Muscle of back (tissue), 13 donors: Measurements from ENCODE around the gene NFAT5. TPM values are rescaled to one million over a fixed set of nuclear protein-coding genes. Genes with fewer than 3 reads are reported as not detected.
A peak's percentile ranks its signal among the peaks of the same experiment; 100 is the strongest.
"Not testable (repeated sequence)": the region's sequence is repeated elsewhere in the genome, so short reads cannot be mapped to it uniquely, and the experiment has no call there.

Experiments used
- DNase-seq, 3 donors: peaks; one replicate each; pipeline versions ENCODE4 v3.0.0 to v3.0.0-alpha.2; 2013
- long read RNA-seq, 9 donors: transcript quantifications; one replicate each; lab custom pipeline, GENCODE V29; 2026
- polyA plus RNA-seq, 10 donors: library from polyadenylated mRNA; unstranded; fragments of 120-200 nt; gene quantifications; one replicate each; pipeline ENCODE4 v1.2.1, GENCODE V29; 2013; ENCODE audit not compliant: insufficient read length in 10 of 10

Gene NFAT5, protein sequence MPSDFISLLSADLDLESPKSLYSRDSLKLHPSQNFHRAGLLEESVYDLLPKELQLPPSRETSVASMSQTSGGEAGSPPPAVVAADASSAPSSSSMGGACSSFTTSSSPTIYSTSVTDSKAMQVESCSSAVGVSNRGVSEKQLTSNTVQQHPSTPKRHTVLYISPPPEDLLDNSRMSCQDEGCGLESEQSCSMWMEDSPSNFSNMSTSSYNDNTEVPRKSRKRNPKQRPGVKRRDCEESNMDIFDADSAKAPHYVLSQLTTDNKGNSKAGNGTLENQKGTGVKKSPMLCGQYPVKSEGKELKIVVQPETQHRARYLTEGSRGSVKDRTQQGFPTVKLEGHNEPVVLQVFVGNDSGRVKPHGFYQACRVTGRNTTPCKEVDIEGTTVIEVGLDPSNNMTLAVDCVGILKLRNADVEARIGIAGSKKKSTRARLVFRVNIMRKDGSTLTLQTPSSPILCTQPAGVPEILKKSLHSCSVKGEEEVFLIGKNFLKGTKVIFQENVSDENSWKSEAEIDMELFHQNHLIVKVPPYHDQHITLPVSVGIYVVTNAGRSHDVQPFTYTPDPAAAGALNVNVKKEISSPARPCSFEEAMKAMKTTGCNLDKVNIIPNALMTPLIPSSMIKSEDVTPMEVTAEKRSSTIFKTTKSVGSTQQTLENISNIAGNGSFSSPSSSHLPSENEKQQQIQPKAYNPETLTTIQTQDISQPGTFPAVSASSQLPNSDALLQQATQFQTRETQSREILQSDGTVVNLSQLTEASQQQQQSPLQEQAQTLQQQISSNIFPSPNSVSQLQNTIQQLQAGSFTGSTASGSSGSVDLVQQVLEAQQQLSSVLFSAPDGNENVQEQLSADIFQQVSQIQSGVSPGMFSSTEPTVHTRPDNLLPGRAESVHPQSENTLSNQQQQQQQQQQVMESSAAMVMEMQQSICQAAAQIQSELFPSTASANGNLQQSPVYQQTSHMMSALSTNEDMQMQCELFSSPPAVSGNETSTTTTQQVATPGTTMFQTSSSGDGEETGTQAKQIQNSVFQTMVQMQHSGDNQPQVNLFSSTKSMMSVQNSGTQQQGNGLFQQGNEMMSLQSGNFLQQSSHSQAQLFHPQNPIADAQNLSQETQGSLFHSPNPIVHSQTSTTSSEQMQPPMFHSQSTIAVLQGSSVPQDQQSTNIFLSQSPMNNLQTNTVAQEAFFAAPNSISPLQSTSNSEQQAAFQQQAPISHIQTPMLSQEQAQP (N-terminal part only)
- polyA plus RNA-seq = 10 to 100 TPM; 10.3 to 22.7 (median 15.5) TPM
- long read RNA-seq, donor 1 = 0 reads
- long read RNA-seq, donor 2 = 0 reads
- long read RNA-seq, donor 3 = 0 reads
- long read RNA-seq, donor 4 = 0 reads
- long read RNA-seq, donor 5, partial matches to known transcripts = 5 of 5 reads
- long read RNA-seq, donor 5, other reads (novel, unspliced or antisense) = 0 of 5 reads
- long read RNA-seq, donor 6 = 0 reads
- long read RNA-seq, donor 7, partial matches to known transcripts = 26 of 27 reads
- long read RNA-seq, donor 7, other reads (novel, unspliced or antisense) = 0 of 27 reads
- long read RNA-seq, donor 8 = 0 reads
- long read RNA-seq, donor 9 = 0 reads

DNA sequence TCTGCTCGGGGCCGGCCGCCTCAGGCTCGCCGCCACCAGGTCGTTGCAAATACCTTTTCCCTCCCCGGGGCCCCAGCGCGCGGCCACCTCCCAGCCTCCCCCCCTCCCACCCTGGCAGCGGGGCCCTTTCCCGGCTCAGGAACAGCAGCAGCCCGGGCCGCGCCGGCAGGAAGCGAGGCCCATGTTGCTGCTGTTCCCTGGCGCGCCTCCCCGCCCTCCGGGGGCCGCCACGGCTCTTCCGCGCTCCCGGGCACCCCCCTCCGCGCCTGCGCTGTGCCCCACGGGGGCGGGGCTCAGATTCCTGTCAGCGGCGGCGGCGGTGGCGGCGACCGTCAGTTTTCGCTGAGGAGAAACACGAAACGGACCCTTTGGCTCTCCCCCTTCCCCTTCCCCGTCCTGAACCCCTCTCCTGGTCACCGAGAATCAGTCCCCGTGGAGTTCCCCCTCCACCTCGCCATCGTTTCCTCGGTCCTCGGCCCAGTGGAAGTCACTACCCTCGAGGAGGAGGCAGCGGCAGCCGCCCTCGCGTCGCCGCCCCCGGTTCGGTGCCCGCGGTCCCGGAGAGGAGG is at the start of gene NFAT5:
TSS of gene NFAT5 (plus strand) at position 296 of the 569 bp plus-strand sequence. CDS start 336 bp downstream, outside the sequence.
- DNase-seq = peak; percentile 90 to 97 (median 94)

DNA sequence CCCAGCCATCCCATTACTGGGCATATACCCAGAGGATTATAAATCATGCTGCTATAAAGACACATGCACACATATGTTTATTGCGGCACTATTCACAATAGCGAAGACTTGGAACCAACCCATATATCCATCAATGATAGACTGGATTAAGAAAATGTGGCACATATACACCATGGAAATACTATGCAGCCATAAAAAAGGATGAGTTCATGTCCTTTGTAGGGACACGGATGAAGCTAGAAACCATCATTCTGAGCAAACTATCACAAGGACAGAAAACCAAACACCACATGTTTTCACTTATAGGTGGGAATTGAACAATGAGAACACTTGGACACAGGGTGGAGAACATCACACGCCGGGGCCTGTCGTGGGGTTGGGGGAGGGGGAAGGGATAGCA is 47.9 kb upstream of the NFAT5 start:
- DNase-seq = not testable (repeated sequence)

DNA sequence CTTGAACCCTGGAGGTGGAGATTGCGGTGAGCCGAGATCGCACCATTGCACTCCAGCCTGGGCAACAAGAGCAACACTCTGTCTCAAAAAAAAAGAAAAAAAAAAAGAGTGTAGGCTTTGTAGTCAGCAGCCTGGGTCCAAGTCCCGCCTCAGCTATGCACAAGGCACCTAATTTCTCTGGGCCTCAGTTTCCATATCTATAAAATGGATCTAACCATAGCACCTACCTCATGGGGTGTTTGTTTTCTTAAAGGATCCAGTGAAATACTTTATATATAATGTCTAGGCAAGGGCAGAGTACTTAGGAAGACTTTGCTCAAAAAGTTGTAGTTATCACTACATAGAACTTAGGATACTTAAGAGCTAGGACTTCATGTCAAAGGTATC is 45.4 kb upstream of the NFAT5 start:
- DNase-seq = no peak

DNA sequence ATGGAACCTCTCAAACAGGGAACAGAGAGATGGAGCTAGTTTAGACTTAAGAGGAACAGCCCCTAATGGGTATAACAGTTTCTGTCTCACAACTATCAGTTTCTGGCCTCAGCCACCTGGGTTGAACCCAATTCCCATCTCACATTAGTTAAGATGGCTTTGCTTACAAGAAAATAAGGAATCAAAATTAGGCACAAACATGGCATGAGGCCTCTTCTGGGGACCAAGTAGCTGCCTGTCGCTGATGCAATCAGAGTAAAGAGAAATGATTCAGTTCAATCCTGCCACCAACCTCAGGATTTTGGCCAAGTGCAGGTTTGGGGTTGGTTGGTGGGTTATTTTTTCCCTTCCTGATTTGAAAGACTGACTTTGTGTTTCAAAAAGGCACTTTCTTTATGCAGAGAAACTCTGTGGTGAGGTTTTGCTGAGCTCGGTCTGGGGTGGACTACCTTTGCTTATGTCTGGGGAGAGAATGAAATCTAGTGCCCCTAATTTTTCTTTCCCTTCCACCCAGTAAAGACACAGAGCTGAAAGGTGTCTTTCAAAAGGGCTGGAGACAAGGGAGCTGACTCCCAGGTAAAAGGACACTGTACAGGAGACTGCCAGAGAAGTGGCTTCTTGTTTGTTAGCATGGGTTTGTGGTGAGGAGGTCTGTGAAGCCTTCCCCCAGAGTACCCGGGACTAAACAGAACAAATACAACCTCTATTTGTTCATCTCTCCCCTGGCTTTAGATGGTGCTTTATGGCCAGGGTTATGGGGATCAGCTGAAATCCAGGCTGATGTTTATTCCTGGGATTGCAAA is 44.8 kb upstream of the NFAT5 start:
- no peak for DNase-seq

DNA sequence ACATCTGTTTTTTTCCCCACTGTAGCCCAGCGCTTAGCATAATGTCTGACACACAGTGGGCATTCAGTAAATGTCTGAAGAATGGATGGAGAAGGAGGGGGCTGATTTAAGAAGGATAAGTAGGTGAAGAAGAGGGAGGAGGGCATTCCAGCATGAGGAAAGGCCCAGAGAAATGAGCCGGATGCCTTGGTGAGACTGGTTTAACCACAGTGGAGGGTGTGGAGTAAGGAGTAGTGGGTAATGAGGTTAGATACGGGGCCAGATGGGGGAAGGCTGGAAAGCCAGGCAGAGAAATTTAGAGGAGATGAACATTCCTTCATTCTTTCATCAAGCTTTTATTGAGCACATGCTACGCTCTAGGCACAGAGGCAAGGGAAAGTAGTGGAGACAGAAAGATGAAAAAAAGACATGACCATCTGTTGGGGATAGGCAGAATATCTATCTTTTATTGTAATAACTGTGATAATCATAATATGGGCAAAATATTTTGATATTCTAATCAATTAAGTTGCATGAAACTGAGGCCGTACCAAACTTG is 43.7 kb upstream of the NFAT5 start:
- DNase-seq = no peak

DNA sequence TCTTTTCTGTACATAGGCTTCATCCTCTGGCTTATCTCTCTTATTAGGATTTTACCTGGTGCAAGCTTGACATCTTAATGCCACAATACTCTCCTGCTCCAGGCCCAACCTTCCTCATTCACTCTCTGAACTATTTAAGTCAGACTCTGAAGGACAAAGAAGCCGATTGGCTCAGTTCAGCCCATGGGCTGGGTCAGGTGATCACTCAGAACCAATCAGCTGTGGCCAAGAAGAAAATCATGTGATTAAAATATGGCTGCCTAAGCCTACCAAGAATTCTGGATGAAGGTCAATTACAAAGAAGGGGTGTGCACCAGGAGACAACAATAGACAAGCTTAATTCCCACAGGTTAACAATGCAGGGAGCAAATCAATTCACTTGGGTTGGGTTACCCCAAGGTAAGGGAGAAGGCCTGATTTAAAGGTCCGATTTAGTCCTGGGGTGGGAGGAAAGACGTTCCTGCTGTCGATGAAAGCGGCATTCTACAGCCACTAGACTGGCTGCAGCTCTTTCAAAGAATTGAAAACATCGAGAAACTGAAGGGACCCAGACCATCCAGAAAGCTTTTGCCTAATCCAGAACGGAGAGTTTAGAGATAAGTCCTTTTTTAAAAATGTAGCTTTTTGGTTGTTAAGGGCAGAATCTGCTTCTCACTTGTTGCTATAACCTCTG is 42.9 kb upstream of the NFAT5 start:
- no peak for DNase-seq

DNA sequence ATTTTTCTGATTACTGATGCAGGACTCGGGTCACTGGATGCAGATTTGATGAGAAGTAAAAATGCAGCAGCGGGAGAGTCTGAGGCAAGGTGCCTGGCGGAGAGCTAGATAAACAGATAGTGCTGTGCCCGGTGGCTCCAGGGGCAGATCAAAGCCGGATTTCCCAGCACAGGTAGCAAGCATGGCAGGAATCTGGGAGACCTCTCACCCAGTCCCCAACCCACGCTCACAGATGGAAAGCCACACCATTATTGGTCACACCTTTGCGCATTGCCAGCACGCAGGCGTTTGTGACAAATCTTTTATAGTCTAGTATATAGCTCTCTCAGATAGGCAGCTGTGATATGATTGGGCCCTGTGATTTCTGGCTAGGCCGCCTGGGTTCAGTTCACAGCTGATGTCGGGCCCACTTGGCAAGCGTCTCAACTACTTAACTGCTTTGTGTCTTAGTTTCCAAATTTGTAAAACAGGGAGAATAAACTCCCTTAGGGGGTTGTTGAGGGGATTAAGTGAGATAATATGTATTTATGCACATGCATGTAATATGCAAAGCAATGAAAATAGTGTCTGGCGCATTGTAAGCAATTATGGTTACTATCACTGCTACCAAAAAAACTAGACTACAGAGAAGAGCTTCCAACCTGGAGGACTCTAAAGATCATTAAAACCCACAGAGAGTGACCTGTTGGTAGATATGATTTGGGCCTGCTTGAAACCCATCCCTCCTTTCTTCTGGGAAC is 42.0 kb upstream of the NFAT5 start:
- DNase-seq = no peak

DNA sequence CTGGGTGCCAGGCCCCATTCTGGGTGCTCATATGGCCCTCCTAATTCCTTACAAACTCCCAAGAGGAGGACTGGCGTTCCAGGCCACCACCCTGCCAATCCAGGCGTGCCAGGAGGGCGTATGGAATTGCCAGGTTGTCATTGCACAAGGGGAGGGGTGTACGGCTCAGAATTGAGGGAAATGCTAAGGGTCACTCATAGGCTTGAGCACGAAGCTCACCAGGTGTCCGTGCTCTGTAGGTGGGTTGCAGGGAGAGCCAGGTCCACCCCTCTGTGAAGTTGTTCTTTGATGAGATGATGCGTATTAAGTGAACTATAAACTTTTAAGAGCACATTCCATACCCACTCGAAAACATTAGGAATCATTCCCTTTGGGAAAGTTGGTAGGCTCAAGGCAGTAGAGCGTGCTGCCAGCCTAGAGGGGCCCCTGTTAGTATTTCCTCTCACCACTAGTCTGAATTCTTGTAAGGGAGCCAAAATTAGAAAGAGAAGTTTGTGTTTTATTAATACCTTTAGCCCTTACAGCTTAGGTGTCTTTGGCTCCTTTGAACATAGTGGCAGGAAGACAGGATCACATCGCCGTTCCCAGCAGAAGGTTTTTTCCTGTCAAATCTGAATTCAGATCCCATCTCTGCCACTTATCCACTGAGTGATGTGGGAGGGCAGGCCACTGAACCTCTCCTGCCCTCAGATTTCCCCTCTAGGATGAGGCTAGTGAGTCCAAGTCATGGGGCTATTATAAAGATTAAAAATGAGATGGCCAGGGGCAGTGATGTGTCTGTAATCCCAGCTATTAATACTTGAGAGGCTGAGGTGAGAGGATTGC is 38.7 kb upstream of the NFAT5 start:
- DNase-seq = no peak

DNA sequence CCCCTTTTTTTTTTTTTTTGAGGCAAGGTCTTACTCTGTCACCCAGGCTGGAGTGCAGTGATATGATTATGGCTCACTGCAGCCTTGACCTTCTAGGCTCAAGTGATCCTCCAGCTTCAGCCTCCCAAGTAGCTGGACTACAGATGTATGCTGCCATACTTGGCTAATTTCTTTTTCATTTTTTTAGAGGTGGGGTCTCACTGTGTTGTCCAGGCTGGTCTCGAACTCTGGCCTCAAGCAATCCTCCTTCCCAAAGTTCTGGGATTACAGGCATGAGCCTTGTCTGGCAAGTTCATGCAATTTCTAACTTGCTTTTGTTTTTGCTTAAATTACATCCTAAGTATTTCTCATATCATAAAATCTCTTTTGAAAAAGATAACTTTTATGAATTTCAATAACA is 33.8 kb upstream of the NFAT5 start:
- DNase-seq = no peak

DNA sequence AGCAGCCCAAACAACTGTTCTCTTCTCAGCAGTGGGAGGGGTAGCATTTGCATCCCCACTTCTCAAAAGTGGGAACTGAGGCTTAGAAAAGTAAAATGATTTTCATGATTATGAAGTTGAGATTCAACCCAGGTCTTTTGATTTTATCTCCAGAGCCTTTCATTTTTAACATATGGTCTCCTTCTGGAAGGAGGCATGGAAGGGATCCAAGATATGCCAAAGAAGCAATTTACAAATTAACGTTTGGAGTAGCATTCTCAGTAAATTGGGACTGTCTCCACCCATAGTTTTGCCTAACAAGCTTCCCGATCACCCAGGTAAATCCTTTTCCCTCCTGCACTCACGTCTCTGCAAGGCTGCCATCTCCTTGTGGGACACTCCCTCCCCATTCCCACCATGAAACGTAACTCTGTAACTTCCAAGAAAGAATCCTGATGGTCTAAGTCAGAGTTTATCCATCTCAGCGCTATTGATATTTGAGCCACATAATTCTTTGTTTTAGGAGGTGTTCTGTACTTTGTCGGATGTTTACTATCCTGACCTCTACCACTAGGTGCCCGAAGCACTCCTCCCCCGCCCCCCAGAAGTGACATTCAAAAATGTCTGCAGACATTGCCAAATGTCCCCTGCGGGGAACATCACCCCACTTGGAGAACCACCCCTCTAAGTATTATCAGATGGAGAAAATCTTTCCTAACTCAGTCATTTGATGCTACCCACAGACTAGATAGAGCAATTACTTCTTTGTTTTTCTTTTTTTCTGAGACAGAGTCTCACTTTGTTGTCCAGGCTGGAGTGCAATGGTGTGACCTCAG is 32.9 kb upstream of the NFAT5 start:
- DNase-seq = no peak

DNA sequence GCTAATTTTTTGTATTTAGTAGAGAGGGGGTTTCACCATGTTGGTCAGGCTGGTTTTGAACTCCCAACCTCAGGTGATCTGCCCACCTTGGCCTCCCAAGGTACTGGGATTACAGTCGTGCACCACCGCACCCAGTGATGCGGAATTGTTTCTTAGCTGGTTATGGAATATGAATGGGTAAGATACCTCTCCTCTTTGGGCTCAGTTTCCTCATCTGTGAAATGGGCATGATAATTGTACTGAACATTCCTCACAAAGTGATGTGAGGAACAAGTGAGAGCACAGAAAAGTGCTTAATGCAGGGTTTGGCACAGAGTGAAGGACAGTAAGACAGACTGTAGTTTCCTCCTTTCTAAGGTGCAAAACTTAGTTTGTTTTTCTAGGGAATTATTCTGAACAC is 31.0 kb upstream of the NFAT5 start:
- no peak for DNase-seq

DNA sequence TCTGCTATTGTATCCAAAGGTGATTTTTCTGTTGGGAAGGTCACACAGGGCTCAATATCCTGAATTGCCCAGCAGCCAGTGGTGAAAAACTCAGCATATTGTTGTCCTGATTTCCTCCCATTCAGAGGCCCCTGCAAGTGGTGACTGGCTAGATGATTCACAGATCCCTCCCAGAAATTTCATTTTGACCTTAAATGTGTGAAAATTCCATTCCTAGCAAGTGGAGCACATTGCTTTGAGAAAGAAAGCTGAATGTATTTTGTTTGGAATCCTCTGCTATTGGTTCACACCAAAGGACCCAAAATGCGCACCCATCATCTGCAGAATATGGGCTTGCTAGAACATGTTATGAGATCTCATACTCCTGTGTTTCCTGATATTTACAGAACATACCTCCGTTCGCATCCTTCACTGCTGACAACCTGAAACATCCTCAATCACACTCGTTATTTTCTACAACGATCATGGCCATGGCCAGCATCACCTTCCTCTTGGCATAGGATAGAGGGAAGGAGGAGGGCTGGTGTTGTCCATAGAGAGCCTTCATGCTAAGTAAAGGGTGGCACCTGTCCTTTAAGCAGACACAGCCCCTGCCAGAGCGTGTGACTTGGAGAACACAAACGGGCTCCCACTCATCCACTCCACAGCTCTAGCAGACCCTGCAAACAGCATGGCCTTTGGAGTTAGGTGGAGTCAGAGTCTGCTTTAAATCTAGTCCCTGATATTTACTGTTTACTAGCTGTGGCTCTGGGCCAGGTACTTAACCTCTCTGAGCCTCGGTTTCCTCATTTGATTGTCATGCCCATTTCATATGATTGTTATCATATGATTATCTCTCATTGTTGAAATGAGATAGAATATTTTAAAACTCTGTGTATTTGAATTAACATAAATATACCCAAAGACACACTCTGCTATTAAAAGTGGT is 30.4 kb upstream of the NFAT5 start:
- no peak for DNase-seq

DNA sequence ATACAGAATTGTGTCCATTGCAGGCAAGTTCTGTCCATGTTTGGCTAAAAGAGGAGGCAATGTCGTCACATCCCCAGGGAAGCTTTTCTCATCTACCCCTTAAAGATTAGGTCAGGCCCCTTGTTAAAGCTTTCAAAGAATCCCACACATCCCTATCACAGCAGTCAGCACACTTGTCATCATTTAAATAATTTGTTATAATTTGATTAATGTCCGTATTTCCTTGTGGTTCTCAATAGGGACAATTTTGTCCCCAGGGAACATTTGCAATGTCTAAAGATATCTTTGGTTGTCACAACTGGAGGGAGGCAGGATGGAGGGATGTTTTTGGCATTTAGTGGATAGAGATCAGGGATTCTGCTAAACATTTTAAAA is 28.1 kb upstream of the NFAT5 start:
- no peak for DNase-seq

DNA sequence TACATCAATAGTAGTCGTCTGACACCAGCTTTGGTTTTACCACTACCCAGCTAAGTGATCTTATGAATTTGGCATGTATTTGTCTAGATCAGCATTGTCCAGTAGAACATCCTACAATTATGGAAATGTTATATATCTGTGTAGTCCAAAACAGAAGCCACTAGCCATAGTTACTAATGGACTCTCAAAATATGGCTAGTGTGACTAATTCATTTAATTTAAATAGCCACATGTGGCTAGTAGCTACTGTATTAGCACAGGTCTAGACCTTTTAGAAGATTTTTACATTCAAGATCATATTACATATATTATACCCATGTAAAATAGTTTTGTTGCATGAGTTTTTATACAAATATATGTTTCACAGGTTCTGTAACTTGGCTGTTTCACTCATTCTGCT is 27.0 kb upstream of the NFAT5 start:
- DNase-seq = no peak

DNA sequence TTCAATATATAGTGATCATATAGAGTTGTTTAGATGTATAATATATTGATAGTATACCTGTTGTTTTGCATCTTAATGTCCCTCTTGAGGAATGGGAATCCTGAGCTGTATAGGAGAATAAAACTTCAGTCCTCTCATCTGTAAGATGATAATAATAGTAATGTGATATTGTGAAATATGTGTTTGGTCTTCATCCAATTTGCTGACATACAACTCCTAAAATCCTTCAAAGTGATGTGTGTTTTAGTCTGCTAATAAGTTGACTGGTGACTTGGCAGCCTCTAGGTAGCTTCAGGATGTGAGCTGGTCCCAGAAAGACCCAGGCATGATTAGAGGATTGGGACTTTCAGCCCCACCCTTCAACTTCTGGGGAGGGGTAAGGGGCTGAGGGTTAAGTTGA is 22.8 kb upstream of the NFAT5 start:
- DNase-seq = no peak

DNA sequence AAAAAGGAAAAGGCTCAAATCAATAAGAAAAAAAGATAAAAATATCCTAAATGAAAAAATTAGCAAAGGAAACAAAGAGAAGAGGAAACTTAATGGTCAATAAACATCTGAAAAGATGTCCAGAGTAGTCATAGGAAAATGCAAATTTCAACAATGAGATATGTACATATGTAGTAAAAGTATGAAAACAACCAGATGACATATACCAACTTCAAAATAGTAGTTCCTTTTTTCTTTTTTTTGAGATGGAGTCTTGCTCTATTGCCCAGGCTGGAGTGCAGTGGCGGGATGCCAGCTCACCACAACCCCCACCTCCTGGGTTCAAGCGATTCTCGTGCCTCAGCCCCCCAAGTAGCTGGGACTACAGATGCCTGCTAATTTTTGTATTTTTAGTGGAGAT is 21.7 kb upstream of the NFAT5 start:
- DNase-seq = no peak
